Fibroblast of the aortic adventitia (primary cell): ENCODE results near the gene ACOXL. TPM values are rescaled to one million over a fixed set of nuclear protein-coding genes. Genes with fewer than 3 reads are reported as not detected.

Experiments used
- DNase-seq: peaks from one replicate; pipeline ENCODE4 v3.0.0-alpha.2; 2010; ENCODE audit warnings: low read depth
- H3K4me3 ChIP-seq: 2 replicates; pipeline ENCODE4 v1.5.1; 2011; ENCODE audit warnings: low read depth, mild to moderate bottlenecking, control low read depth, low read length, moderate library complexity
- total RNA-seq: library from RNA; depleted of rRNA; stranded (reverse); fragments of >200 nt; gene quantifications from 2 replicates; pipeline ENCODE4 v1.2.3, GENCODE V29; 2012; ENCODE audit warnings: low replicate concordance
- TF ChIP-seq, protein P1 (sequence below): IDR thresholded peaks from 2 replicates; pipeline ENCODE4 v1.5.1; 2011; ENCODE audit warnings: mild to moderate bottlenecking, low read length, control low read depth, inconsistent platforms; ENCODE audit not compliant: insufficient read depth

ACOXL gene
- total RNA-seq, 1 donor, result not detected

DNA sequence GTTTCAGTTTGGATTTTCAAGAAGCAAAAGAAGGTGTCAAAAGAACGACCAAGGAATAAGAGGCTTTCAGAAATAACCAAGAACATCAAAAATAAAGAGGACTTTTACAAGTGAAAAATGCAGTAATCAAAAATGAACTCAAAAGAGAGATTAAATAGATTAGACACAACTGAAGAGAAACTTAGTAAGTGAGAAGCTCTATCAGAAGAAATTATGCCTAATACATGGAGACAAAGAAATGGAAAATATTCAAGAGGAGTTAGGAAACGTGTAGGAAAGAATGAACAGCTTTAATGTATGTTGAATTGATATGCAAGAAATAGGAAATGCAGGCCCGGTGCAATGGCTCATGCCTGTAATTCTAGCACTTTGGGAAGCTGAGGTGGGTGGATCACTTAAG lies 145.8 kb downstream of the ACOXL start:
- H3K4me3 ChIP-seq, result no peak overlapping the region
- TF ChIP-seq, protein P1, sequence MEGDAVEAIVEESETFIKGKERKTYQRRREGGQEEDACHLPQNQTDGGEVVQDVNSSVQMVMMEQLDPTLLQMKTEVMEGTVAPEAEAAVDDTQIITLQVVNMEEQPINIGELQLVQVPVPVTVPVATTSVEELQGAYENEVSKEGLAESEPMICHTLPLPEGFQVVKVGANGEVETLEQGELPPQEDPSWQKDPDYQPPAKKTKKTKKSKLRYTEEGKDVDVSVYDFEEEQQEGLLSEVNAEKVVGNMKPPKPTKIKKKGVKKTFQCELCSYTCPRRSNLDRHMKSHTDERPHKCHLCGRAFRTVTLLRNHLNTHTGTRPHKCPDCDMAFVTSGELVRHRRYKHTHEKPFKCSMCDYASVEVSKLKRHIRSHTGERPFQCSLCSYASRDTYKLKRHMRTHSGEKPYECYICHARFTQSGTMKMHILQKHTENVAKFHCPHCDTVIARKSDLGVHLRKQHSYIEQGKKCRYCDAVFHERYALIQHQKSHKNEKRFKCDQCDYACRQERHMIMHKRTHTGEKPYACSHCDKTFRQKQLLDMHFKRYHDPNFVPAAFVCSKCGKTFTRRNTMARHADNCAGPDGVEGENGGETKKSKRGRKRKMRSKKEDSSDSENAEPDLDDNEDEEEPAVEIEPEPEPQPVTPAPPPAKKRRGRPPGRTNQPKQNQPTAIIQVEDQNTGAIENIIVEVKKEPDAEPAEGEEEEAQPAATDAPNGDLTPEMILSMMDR, result no peak

DNA sequence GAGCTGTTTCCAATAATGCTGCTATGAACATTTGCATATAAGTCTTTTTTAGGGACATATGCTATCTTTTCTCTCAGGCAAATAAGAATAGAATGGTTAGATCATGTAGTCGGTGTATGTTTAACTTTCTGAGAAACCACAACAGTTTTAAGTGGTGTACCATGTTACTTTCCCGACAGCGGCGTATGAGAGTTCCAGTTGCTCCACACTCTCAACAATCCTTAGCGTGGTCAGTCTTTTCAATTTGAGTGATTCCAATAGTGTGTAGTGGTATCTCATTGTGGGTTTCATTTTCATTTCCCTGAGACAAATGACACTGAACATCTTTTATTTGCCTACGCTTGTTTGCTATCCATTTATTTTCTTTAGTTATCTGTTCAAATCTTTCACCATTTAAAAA lies 149.5 kb downstream of the ACOXL start:
- H3K4me3 ChIP-seq, result no peak overlapping the region
- DNase-seq, result no peak
- TF ChIP-seq, protein P1, result no peak

More for the DNA sequence above, 145.8 kb downstream of the ACOXL start:
- DNase-seq, result no peak

DNA sequence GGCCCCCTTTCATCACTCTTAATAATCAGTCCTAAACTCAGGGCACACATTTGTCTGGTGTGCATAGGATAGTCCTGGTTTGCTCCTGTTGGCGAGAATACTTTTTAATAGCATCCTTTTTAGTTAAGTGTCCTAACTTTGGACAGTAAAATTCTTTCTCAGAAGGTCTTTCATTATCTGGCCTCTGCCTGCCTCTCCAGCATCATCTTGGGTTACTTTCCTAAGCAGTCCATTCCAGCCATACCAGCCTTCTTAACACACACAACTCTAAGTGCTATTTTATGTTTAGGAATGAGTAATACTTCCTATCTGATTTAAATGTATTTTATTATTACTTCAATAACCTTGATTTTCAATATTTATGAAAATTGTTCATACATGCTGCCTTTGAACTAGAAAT lies 151.0 kb downstream of the ACOXL start:
- TF ChIP-seq, protein P1, result no peak
- DNase-seq, result peak; percentile 2
- no peak overlapping the region for H3K4me3 ChIP-seq

DNA sequence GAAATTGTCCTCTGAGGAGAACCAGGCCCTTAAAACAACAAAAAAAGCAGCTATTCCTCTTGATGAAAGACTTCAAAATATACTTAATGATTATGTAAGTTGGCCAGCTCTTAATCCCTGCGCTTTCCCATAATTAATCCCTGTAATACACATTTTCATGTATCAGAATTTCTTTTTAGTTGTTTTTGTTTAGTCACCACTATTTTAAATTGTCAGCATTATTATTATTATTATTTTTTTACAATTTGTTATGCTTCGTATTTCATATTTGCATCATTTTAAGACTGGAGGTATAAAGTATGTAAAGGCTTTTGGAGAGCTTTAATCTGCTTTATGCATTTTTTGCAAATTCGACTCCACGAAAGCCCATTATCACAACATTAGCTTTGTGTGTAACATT lies 152.9 kb downstream of the ACOXL start:
- DNase-seq, result no peak
- no peak overlapping the region for H3K4me3 ChIP-seq
- TF ChIP-seq, protein P1, result no peak

DNA sequence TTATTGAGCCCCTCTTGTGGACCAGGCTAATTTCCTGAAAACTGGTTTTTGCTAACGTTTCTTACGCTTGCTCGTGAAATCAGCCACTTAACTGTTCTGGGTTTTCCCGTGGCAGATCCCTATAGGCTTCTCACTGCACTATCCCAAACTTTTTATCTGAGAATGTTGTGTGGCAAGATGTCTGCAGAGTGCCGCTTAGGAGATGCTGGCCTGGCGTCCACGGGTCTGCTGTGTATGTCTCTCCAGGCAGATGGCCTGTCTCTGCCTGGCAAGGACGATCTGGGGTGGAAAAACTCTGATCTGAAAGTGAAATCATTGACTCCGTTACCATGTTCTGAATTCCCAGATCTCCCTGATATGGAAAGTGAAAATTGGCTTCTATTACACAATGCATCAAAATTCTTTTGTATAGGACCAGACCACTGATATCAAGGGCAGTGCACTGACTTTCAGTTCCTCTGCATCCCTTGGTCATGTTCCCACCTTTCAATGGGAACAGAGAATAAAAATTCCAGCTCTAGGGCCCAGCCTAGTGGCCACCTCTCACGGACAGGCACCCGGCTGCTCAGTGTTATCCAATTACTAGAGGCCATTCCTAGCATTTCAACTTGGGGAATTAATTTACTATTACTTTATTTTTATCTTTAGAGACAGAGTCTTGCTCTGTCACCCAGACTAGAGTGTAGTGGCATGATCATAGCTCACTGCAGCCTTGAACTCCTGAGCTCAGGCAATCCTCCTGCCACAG lies 154.6 kb downstream of the ACOXL start:
- DNase-seq, result no peak
- TF ChIP-seq, protein P1, result no peak
- H3K4me3 ChIP-seq, result no peak overlapping the region

DNA sequence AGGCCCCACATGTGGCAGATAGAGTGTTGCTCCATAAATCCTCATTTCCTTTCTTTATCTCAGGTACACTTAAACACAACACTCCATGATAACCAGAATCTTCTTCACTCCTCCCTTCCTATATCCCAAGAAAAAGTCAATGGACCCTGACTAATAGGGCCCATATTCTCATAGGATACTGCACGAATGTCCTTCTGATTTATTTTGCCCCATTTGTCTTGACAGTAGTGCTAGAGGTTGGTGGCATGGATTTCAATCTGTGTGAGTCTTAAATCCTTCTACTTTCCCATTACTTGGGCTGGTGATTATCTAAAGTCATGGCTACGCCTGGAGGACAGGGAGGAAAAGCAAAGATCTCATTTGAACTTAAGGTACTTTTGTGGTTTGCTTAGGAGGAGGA lies 156.0 kb downstream of the ACOXL start:
- H3K4me3 ChIP-seq, result no peak overlapping the region
- DNase-seq, result no peak
- TF ChIP-seq, protein P1, result no peak

DNA sequence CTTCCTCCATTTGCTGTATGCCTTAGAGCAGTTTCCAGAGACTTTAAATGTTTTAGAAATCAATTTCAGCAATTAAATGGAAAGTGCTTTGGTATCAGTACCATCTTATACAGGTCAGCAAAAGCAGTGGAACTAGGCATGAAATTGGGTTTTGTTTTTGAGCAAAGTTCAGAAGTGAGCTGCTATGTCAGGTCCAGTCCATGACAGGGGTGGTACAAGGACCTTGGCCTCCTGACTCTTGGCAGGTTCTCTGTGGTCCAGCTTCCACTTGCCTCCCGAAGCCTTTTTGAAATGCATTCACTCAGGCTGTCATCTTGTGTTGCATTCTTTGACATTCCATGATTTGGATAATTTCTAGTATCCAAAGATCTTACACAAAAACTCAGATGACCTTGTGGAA lies 159.3 kb downstream of the ACOXL start:
- TF ChIP-seq, protein P1, result no peak
- no peak for DNase-seq
- H3K4me3 ChIP-seq, result no peak overlapping the region
